Activated CD8-positive, alpha-beta memory T cell treated with anti-CD3 and anti-CD28 coated beads for 1 hour (primary cell): ENCODE data around the gene IMPG1.
"Not testable (repeated sequence)": the region's sequence is repeated elsewhere in the genome, so short reads cannot be mapped to it uniquely, and the experiment has no call there.

Experiments
- DNase-seq, 2 donors: peaks; one replicate each; pipeline ENCODE4 v3.0.0-alpha.2; 2020; ENCODE audit warnings: low read depth in 1 of 2; ENCODE audit errors: extremely low read depth in 1 of 2

The IMPG1 gene

GRCh38 chr6:75963569-75963968 lies 108.9 kb downstream of the IMPG1 start:
- DNase-seq: no peak

GRCh38 chr6:75952128-75952527 lies 120.3 kb downstream of the IMPG1 start:
- no peak for DNase-seq

GRCh38 chr6:75947935-75948334 lies 124.5 kb downstream of the IMPG1 start:
- DNase-seq: no peak

- DNase-seq: no peak
Measured at GRCh38 chr6:75946146-75946831, 126.2 kb downstream of the IMPG1 start.

- DNase-seq: no peak
Measured at GRCh38 chr6:75943381-75943780, 129.1 kb downstream of the IMPG1 start.

- DNase-seq: no peak
Measured at GRCh38 chr6:75941509-75941908, 131.0 kb downstream of the IMPG1 start.

GRCh38 chr6:75940564-75940963 lies 131.9 kb downstream of the IMPG1 start:
- no peak for DNase-seq

GRCh38 chr6:75937846-75938245 lies 134.6 kb downstream of the IMPG1 start:
- DNase-seq: no peak

GRCh38 chr6:75936682-75937081 lies 135.8 kb downstream of the IMPG1 start:
- DNase-seq: no peak

GRCh38 chr6:75935473-75935793 lies 137.0 kb downstream of the IMPG1 start:
- no peak for DNase-seq

GRCh38 chr6:75934643-75935472 lies 137.6 kb downstream of the IMPG1 start:
- DNase-seq: no peak

GRCh38 chr6:75933387-75933975 lies 139.0 kb downstream of the IMPG1 start:
- DNase-seq: no peak

GRCh38 chr6:75932067-75932466 lies 140.4 kb downstream of the IMPG1 start:
- no peak for DNase-seq

GRCh38 chr6:75931011-75931680 lies 141.3 kb downstream of the IMPG1 start:
- DNase-seq: no peak

GRCh38 chr6:75926293-75927168 lies 145.9 kb downstream of the IMPG1 start:
- DNase-seq: no peak

GRCh38 chr6:75922226-75922625 lies 150.2 kb downstream of the IMPG1 start:
- DNase-seq: no peak

- DNase-seq: no peak
Measured at GRCh38 chr6:75913040-75913439, 159.4 kb downstream of the IMPG1 start.

GRCh38 chr6:75907444-75907843 lies 165.0 kb downstream of the IMPG1 start:
- DNase-seq: no peak

- DNase-seq: no peak
Measured at GRCh38 chr6:75906871-75907270, 165.6 kb downstream of the IMPG1 start.

- not testable (repeated sequence) for DNase-seq
Measured at GRCh38 chr6:75905129-75905528, 167.3 kb downstream of the IMPG1 start.

- DNase-seq: not testable (repeated sequence)
Measured at GRCh38 chr6:75900216-75900615, 172.2 kb downstream of the IMPG1 start.
